ENCODE measurements around the gene OR3A1. TPM values are rescaled to one million over a fixed set of nuclear protein-coding genes. Genes with fewer than 3 reads are reported as not detected.
"Not testable (repeated sequence)": the region's sequence is repeated elsewhere in the genome, so short reads cannot be mapped to it uniquely, and the experiment has no call there.

The OR3A1 gene
- total RNA-seq, 4 donors from 2014 or later, result 0.35 TPM; not detected in 3

DNA sequence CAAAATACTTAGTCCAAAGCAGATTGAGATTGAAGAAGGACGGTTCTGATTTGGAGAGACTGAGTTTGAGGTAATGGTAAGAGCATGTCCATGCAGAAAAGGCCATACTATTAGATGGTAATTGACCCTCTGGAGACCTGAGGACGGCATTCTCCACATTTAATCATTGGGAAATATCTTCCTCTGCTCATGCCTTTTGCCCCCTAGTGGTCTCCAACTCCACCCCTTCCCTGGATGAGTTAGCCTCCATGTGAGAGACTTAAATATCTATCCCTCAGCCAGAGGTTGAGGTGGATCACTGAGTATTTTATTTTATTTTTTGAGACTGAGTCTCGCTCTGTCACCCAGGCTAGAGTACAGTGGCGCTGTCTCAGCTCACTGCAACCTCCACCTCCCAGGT lies 10.4 kb upstream of the OR3A1 start:
- H3K27ac ChIP-seq, result no peak overlapping the region
- no peaks in the 10 kb centered on the region for H3K27me3 ChIP-seq
- TF ChIP-seq POLR2A (IDR thresholded peaks at IDR 0.05), result no peak
- TF ChIP-seq, protein P1, sequence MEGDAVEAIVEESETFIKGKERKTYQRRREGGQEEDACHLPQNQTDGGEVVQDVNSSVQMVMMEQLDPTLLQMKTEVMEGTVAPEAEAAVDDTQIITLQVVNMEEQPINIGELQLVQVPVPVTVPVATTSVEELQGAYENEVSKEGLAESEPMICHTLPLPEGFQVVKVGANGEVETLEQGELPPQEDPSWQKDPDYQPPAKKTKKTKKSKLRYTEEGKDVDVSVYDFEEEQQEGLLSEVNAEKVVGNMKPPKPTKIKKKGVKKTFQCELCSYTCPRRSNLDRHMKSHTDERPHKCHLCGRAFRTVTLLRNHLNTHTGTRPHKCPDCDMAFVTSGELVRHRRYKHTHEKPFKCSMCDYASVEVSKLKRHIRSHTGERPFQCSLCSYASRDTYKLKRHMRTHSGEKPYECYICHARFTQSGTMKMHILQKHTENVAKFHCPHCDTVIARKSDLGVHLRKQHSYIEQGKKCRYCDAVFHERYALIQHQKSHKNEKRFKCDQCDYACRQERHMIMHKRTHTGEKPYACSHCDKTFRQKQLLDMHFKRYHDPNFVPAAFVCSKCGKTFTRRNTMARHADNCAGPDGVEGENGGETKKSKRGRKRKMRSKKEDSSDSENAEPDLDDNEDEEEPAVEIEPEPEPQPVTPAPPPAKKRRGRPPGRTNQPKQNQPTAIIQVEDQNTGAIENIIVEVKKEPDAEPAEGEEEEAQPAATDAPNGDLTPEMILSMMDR (IDR thresholded peaks at IDR 0.05), result no peak
- intact Hi-C loops (cut with DNase I; ENCODE audit: low total_unique reads), result no loop called here
- no peaks in the 10 kb centered on the region for H3K4me1 ChIP-seq
- no peak overlapping the region for H3K4me3 ChIP-seq
- H3K9me3 ChIP-seq, result no peaks in the 10 kb centered on the region
- H3K36me3 ChIP-seq, result no peaks in the 10 kb centered on the region
- DNase-seq, result no peak

DNA sequence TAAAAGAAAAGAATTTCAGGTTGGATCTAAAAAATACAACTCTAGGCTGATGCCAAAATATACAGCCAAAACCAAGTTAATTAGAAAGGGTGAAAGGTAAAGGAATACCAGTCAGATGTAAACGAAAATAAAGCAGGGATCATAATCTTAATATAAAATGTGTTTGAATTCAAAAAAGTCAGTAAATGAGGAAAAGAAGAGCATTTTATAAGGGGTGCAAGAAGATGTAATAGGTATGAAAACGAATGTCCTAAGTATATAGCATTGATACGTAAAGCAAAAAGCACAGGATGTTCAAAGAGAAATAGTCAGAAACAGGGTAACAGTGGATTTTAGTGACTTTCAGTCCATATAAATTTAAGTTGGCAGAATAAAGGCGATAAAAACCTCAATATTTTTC lies 2.5 kb downstream of the OR3A1 start:
- no peak for TF ChIP-seq POLR2A (IDR thresholded peaks at IDR 0.05)
- TF ChIP-seq, protein P1 (IDR thresholded peaks at IDR 0.05), result no peak
- Histone ChIP-seq H3K27ac (no peak overlapping the region), H3K9me3 (no peaks in the 10 kb centered on the region), H3K36me3 (no peaks in the 10 kb centered on the region), H3K4me3 (no peak overlapping the region), H3K27me3 (no peaks in the 10 kb centered on the region), H3K4me1 (no peaks in the 10 kb centered on the region)
- no peak for DNase-seq
- intact Hi-C loops (cut with DNase I; ENCODE audit: low total_unique reads), result no loop called here

DNA sequence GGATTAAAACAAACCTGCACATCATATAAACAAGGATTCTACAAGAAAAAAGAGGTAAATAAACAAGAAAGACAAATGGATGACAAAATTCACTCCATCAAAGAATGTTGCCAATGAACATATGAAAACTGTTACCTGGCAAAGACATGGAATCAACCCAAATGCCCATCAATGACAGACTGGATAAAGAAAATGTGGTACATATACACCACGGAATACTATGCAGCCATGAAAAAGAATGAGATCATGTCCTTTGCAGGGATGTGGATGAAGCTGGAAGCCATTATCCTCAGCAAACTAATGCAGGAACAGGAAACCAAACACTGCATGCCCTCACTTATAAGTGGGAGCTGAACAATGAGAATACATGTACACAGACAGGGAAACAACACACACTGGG lies 4.6 kb downstream of the OR3A1 start:
- H3K4me3 ChIP-seq; intact Hi-C loops (cut with DNase I; ENCODE audit: low total_unique reads); H3K27me3 ChIP-seq; H3K9me3 ChIP-seq; H3K27ac ChIP-seq; DNase-seq; H3K4me1 ChIP-seq; H3K36me3 ChIP-seq: not testable (repeated sequence)

DNA sequence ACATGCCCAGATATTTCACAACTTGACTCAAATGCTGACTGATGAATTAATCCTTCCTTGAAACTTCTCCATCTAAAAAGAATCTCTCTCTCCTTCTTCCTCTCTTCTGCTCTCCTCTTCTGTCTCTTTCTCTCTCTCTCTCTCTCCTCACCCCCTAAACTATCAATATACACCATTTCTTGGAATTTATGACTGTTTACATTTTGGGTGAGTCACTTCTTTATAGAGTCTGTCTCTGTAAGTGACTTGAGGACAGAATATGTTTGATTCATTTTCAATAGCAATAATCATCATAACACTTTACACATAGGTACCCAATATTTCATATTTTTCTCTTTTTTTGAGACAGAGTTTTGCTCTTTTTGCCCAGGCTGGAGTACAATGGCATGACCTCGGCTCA lies 15.3 kb downstream of the OR3A1 start:
- Histone ChIP-seq H3K27me3 (no peaks in the 10 kb centered on the region), H3K4me1 (no peaks in the 10 kb centered on the region), H3K4me3 (no peak overlapping the region), H3K27ac (no peak overlapping the region), H3K36me3 (no peaks in the 10 kb centered on the region), H3K9me3 (no peaks in the 10 kb centered on the region)
- DNase-seq, result no peak
- TF ChIP-seq, protein P1 (IDR thresholded peaks at IDR 0.05), result no peak
- TF ChIP-seq POLR2A (IDR thresholded peaks at IDR 0.05), result no peak
- intact Hi-C loops (cut with DNase I; ENCODE audit: low total_unique reads), result no loop called here

DNA sequence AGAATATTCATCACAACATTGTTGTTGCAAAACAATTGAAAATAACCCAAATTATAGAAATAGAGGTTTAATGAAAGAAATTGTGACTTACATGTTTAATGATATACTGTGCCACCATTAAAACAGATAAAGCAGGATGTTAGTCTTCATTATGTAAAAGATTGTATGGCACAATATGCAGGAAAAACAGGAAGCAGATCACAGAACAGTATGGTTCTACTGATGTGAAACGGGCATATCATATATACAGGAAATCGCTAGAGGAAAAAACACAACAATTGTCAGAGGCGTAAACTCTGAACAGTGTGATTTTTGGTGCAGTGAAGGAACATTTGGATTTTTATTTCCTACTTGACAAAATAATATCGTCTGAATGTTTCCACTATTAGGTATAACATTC lies 22.0 kb downstream of the OR3A1 start:
- H3K36me3 ChIP-seq, result no peaks in the 10 kb centered on the region
- TF ChIP-seq, protein P1 (IDR thresholded peaks at IDR 0.05), result no peak
- TF ChIP-seq POLR2A (IDR thresholded peaks at IDR 0.05), result no peak
- no peaks in the 10 kb centered on the region for H3K27me3 ChIP-seq
- H3K27ac ChIP-seq, result no peak overlapping the region
- no peaks in the 10 kb centered on the region for H3K9me3 ChIP-seq
- no peaks in the 10 kb centered on the region for H3K4me1 ChIP-seq
- H3K4me3 ChIP-seq, result no peak overlapping the region
- no peak for DNase-seq
- intact Hi-C loops (cut with DNase I; ENCODE audit: low total_unique reads), result no loop called here
